ENCODE measurements around the gene UBE2N. TPM values are rescaled to one million over a fixed set of nuclear protein-coding genes. Genes with fewer than 3 reads are reported as not detected.

UBE2N gene
- total RNA-seq, 1 experiment from 2014 or later = 160 TPM

GRCh38 chr12:93380480-93381121, 61.1 kb downstream of the UBE2N start:
- peak; percentile 33 for DNase-seq (ENCODE audit: low read depth)

GRCh38 chr12:93379981-93380361, 61.8 kb downstream of the UBE2N start:
- DNase-seq (ENCODE audit: low read depth) = no peak

GRCh38 chr12:93379326-93379980, 62.3 kb downstream of the UBE2N start:
- no peak for DNase-seq (ENCODE audit: low read depth)

GRCh38 chr12:93378998-93379325, 62.8 kb downstream of the UBE2N start:
- DNase-seq (ENCODE audit: low read depth) = no peak

GRCh38 chr12:93378196-93378997, 63.4 kb downstream of the UBE2N start:
- peak; percentile 61 for DNase-seq (ENCODE audit: low read depth)

GRCh38 chr12:93377252-93378195, 64.2 kb downstream of the UBE2N start, which contains the start of gene NUDT4:
Gene NUDT4, plus strand, starts transcription at chr12:93377925. Its CDS starts 398 bp downstream, at chr12:93378323.
- DNase-seq (ENCODE audit: low read depth) = peak; percentile 89

- DNase-seq (ENCODE audit: low read depth) = peak; percentile 65
These were observed 65.1 kb downstream of the UBE2N start for GRCh38 chr12:93376436-93377251.

GRCh38 chr12:93375906-93376305, 65.8 kb downstream of the UBE2N start:
- no peak for DNase-seq (ENCODE audit: low read depth)

- no peak for DNase-seq (ENCODE audit: low read depth)
These were observed 67.6 kb downstream of the UBE2N start for GRCh38 chr12:93373961-93374656.

GRCh38 chr12:93370947-93371346, 70.8 kb downstream of the UBE2N start:
- DNase-seq (ENCODE audit: low read depth) = no peak

GRCh38 chr12:93369505-93369904, 72.2 kb downstream of the UBE2N start:
- DNase-seq (ENCODE audit: low read depth) = no peak

GRCh38 chr12:93368766-93369165, 73.0 kb downstream of the UBE2N start:
- DNase-seq (ENCODE audit: low read depth) = no peak

GRCh38 chr12:93366422-93366821, 75.3 kb downstream of the UBE2N start:
- DNase-seq (ENCODE audit: low read depth) = no peak

GRCh38 chr12:93365616-93366405, 75.9 kb downstream of the UBE2N start:
- no peak for DNase-seq (ENCODE audit: low read depth)

- no peak for DNase-seq (ENCODE audit: low read depth)
These were observed 77.9 kb downstream of the UBE2N start for GRCh38 chr12:93363841-93364297.

GRCh38 chr12:93361151-93361919, 80.4 kb downstream of the UBE2N start:
- DNase-seq (ENCODE audit: low read depth) = no peak

- DNase-seq (ENCODE audit: low read depth) = no peak
These were observed 81.1 kb downstream of the UBE2N start for GRCh38 chr12:93360688-93361087.

GRCh38 chr12:93358821-93359220, 82.9 kb downstream of the UBE2N start:
- DNase-seq (ENCODE audit: low read depth) = no peak

All from RPMI7951 (cell line).